ENCODE results near the gene LRRK1.

Gene LRRK1

DNA sequence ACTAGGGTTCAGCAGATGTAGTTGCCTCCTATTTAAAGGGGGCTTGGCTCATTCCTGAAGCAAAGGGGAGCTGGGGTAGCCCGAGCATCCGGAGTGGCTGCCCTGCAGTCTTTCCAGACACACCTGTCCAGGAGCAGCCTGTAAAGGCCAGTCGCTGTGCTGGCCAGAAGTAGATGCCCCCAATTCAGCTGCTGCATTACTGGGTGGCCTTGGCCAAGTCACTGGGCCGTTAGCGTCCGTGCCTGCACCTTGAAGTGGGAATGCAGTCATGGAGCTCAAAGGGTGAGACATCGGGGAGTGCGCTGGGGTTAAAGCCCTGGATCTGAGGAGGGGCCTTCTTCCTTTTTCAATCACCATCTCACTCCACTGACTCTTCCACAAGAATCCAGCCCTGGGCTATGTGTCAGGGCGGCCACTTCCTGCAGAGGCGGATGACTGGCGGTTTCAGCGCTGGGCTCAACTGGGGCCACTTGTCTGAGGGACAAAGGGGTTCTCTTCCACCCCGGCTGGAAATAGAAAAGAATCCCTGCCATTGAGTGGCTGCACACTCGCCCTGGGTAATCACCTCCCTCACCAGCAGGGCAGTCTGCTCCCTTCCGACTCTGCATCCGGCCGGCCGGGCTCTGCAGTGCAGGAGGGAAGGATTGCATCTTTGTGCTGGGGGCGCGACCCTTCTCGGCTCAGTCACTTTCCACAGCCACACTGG lies 27.7 kb upstream of the LRRK1 start:
- no peak for DNase-seq

DNA sequence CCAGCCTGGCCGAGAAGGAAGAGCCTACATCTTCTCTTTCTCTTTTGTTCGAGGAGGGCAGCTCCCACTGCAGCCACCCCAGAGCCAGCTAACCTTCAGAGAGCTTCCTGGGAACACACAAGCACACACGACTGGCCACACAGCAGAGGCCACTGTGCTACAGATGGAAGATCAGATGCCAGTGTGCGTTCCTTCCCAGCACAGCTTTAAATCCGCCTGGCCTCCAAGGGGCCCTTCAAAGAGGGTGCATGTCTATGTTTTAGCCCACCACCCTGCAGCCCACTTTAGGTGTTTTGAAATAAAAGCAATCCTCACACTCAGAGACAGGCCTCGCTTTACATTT lies 27.2 kb upstream of the LRRK1 start:
- DNase-seq: no peak

- DNase-seq: no peak
These were observed 25.7 kb upstream of the LRRK1 start for GRCh38 chr15:100893261-100893963.

- no peak for DNase-seq
These were observed 25.2 kb upstream of the LRRK1 start for GRCh38 chr15:100893964-100894295.

DNA sequence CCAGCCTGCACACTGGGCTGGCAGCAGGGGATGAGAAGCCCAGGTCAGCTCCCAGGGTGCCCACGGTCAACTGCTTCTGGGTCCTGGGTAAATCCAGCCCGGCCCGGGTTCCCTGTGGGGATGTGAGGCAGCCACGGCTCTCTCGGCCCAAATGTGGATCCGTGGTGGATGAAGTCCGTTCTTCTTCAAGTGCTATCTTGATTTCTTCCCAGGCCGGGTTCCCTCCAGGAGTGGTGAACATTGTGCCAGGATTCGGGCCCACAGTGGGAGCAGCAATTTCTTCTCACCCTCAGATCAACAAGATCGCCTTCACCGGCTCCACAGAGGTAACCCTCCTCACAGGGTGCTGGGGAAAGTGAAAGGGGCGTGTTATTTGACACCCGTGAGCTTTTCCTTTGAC lies 23.4 kb upstream of the LRRK1 start:
- no peak for DNase-seq

GRCh38 chr15:100897221-100898151 lies 21.7 kb upstream of the LRRK1 start:
- no peak for DNase-seq

- DNase-seq: no peak
These were observed 21.0 kb upstream of the LRRK1 start for GRCh38 chr15:100898152-100898490.

DNA sequence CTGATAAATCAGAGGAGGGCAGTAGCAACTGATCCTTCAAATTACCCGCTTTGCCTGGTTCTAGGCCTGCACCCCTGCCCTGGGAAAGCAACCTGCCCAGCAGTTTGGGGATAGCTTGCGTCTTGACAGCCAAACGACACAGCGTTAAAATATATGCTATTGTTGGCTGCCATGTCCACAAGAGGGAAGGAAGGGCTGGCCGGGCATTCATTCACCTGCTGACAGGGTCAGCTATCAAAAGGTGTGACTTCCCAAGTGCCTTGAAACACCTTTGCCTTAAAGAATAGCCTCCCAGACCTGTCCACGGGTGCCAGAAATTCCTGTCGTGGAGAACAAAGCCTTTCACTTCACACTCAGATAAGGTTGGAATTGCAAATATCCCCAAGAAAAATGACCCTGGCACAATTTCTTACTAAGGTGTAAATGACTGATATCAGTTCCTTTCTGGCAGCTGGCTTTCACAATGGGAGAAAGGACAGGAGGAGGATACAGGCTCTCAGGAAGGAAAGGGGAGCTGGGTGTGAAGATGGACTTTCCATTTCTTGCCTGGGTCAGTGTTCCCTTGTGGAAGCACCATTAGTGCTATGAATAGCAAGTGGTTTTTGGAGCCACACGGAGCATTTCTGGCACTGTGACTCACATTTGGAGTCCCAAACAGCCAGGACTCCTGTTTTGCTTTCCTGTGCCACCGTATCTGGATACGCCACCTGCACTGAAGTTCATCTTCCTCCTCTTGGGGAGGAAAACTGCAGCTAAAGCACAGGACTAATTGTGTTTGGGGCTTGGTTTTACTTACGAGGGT lies 20.3 kb upstream of the LRRK1 start:
- no peak for DNase-seq

DNA sequence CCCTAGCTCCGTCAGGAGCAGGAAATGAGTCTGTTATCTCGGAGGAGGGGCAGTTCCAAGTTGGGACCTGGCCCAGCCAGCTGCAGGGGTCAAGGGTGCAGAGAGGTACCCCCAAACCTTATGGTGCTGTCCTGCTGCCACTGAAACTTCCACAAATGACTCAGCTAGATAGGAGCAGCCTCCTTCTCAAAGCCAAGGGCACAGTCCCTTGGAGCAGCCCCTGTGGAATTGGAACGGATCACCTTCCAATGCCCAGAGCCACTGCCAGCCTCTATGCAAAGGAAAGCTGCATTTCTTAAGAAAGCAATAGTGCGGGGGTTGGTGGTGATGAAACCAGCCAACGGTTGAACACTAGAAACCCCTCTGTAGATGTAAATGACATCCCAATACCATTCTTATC lies 19.6 kb upstream of the LRRK1 start:
- DNase-seq: no peak

DNA sequence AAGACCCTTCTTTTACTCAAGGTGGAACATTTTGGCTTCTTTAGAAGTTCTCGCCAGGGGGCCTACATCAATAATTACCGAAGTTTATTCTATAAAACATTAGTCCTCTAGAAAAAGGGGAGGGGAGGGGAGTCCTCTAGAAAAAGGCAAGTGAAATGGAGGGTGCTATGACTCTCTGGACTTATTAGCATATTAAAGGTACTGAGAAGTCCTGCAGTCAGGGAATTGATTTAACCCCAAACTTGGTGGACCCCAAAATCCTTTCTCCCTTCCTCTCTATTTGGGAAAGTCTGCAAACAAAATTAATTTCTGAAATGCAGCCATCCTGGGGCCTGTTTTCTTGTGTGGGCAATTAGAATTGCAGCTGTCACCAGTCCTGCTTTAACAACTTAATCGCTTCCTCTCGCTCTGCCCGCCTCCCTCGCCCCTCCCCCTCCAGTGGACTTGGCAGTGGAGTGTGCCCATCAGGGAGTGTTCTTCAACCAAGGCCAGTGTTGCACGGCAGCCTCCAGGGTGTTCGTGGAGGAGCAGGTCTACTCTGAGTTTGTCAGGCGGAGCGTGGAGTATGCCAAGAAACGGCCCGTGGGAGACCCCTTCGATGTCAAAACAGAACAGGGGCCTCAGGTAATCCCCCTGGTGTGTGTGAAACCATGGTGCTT lies 18.9 kb upstream of the LRRK1 start:
- no peak for DNase-seq

DNA sequence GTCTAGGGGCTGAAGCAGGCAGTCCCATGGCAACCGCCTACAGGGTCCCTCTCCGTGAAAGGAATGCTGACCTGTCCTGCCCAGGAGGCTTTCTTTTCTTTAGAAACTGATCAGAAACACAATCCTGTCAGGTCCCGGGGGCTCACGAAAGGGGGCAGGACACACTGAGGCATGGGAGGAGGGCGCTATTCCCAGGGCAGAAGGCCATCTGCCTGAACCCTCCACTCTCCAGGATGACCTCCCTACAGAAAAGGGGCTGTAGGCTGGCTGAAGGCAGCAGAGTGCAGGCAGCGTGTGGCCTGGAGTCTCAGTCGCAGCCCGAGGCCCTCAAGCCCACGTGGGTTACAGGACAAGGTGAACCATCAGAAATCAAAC lies 18.4 kb upstream of the LRRK1 start:
- DNase-seq: no peak

GRCh38 chr15:100901296-100901695 lies 17.9 kb upstream of the LRRK1 start:
- no peak for DNase-seq

DNA sequence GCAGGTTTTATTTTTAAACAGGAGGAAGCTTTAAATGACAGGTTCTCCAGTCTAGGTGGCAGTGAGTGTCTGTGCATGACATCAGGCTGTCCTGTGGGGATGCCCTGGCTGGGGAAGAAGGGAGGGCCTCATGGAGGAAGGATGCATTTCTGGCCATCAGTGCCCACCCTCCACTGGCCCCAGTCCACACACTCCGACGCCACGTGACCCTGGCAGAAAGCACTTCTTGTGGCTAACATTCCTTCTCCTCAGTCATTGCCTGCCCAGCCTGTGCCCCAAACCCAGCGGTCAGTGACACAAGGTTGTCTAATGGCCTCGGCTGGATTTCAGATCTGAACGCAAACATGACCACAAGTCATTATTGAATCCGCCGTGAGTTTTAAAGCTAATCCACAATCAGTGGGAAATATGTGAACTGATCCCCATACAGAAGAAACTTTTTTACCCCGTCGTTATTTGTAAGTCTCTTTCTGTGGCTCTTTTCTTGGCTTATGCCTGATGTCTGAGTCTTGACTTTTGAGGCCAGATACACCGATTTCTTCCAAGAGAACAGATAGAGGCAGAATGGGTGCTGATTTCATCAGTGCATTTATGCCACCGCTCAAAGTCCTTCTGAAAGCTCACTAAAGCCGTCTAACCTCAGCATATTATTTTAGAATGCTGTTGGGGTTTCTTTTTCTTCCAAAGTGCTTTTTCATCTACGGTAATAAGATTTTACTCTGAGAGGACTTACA lies 17.3 kb upstream of the LRRK1 start:
- no peak for DNase-seq

- DNase-seq: no peak
These were observed 16.6 kb upstream of the LRRK1 start for GRCh38 chr15:100902436-100903167.

DNA sequence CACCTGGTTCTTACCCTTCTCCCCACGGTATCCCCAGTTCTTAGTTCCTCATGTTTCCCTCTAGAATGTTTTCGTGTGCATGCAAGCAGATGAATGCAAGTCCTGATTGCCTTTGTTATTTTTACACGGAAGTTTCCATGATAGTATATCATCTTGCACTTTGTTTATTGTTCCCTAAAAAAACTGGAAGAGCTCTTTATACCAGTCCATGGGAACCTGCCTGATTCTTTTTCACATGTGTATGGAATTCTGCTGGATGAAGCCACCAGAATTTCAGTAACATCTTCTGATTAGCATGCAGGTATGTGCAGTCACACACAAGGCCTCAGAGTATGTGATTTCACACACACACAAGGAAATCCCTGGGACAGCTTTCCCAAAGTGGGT lies 16.0 kb upstream of the LRRK1 start:
- DNase-seq: no peak

GRCh38 chr15:100905850-100906249 lies 13.3 kb upstream of the LRRK1 start:
- DNase-seq: no peak

- DNase-seq: no peak
These were observed 10.7 kb upstream of the LRRK1 start for GRCh38 chr15:100908466-100908865.

DNA sequence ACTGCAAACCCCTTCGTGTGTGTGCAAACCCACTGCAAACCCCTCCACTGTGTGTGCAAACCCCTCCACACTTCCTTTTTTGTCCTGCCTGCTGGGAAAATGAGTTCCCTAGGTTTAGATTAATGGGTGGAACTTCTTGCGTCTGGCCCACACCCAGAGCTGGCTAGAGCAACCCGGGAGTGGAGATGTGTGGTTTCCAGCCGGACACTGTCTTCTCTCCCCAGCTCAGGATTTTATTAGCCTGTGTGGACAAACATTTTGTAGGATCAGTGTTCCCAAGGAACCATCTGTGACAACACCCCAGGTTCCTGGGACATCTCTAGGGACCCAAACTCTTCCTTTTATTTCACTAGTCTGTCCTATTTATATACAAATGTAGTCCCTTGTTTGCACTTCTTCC lies 9.6 kb upstream of the LRRK1 start:
- DNase-seq: no peak

DNA sequence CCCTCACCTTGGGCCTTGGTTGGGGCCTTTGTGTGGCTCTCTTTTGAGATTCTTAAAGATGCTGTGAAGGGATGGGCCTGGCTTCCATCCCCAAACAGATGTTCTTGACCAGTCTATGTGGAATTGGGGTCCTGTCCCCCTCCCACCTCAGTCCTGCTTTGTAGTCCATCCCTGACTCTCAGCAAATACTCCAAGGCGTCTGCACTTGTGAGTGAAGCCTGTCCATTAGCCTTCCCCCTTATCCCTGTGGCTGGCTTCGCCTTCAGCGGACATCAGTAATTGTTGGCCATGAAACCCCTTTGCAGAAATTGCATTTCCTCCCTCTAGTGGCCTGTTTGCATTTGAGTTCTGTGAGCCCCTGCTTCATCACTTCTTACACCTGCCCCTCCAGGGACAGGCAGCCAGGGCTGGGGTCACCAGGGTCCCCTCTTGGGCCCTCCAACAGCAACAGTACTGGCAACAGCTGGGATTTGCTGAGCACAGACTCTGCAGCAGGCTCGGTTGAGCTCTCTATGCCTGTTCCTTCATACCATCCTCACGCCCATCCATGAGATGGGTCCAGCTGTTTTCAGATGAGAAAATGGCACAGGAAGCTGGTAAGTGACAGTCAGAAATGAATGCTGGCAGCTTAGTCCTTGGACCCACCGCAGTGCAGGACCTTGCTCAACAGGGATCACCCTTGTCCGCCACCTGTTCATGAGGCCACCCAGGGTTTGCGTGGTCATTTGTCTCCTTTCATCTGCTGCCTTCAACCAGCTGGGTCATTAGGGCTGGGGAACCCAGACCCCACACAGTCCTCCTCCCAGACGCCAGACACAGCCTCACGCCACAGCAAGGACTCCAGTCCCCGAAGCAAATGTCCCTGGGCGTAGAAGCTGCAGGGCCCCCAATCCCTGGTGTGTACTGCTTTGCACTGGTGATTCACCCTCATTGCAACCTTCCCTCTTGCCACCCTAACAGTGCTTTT lies 8.9 kb upstream of the LRRK1 start:
- no peak for DNase-seq

GRCh38 chr15:100911086-100911485 lies 8.1 kb upstream of the LRRK1 start:
- DNase-seq: no peak

All from CD4-positive, alpha-beta T cell treated with Interleukin-4 for 1 hour (primary cell).